Measurements from ENCODE around the gene FMN2.

GRCh38 chr1:240401731-240402130, 310.0 kb downstream of the FMN2 start:
- TF ChIP-seq POLR2A (IDR thresholded peaks at IDR 0.05) = no peak
- TF ChIP-seq CTCF (IDR thresholded peaks at IDR 0.05) = no peak

All from body of pancreas (tissue), 4 donors.